Thoracic aorta (tissue), 2 donors: ENCODE results near the gene HELZ. TPM values are rescaled to one million over a fixed set of nuclear protein-coding genes. Genes with fewer than 3 reads are reported as not detected.

Experiments used
- ATAC-seq: fragments of 150-250 bp; one replicate; pipeline ENCODE4 v1.8.0; 2017; ENCODE audit warnings: low read depth; ENCODE audit not compliant: insufficient number of reproducible peaks, low FRiP score
- DNase-seq: peaks from one replicate; pipeline ENCODE4 v3.0.0-alpha.2; 2020; ENCODE audit warnings: low spot score
- H3K27ac ChIP-seq, 2 donors: fragments of 200-600 bp; sonication (generic); 1 replicate in 1 of 2; 2 replicates in 1 of 2; pipeline ENCODE4 v1.5.1; 2016; ENCODE audit warnings: mild to moderate bottlenecking in 2 of 2, moderate library complexity in 2 of 2
- H3K27me3 ChIP-seq: fragments of 200-600 bp; sonication (generic); replicated peaks from 2 replicates; pipeline ENCODE4 v1.6.0; 2016; ENCODE audit warnings: mild to moderate bottlenecking; ENCODE audit not compliant: insufficient read depth
- H3K36me3 ChIP-seq: fragments of 200-600 bp; sonication (generic); one replicate; pipeline ENCODE4 v1.5.1; 2016
- H3K4me1 ChIP-seq, 2 donors: fragments of 200-600 bp; sonication (generic); 1 replicate in 1 of 2; 2 replicates in 1 of 2; pipeline versions ENCODE4 v1.5.1 to v1.6.0; 2016; ENCODE audit warnings: low read depth in 2 of 2, mild to moderate bottlenecking in 1 of 2; ENCODE audit not compliant: control insufficient read depth in 1 of 2
- H3K4me3 ChIP-seq: fragments of 200-600 bp; sonication (generic); 2 replicates; pipeline ENCODE4 v1.5.1; 2016; ENCODE audit warnings: mild to moderate bottlenecking
- H3K9me3 ChIP-seq: fragments of 200-600 bp; sonication (generic); 2 replicates; pipeline ENCODE4 v1.5.1; 2016
- total RNA-seq, 2 donors: library from RNA; depleted of rRNA; stranded (reverse); fragments of >200 nt; gene quantifications; one replicate each; pipeline versions ENCODE4 v1.1.0 to v1.2.3, GENCODE V29; 2016
- TF ChIP-seq, protein P1 (sequence below): fragments of 200-600 bp; sonication (generic); IDR thresholded peaks from one replicate; pipeline ENCODE4 v1.5.1; 2019; ENCODE audit warnings: antibody characterized with exemption

The HELZ gene
- total RNA-seq, 2 donors from 2014 or later: 47.8 to 58.4 TPM

DNA sequence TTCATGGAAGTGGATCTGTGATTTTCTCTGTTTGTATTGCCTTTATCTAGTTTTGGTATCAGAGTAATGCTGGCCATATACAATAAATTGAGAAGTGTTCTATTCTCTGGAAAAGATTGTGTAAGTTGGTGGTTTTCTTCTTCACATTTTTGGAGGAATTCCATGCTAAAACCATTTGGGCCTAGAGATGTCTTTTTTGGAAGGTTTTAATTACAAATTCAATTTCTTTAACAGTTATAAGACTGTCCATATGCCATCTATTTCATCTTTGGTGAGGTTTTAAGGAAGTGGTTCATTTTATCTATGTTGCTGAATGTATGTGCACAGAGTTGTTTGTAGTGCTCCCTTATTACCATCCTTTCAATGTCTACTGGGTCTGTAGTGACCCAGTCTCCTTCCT, 154.7 kb downstream of the HELZ start:
- Histone ChIP-seq H3K4me3 (no peak overlapping the region), H3K4me1 (peaks cover 0 to 2% of the 10 kb centered on the region in 2 donors), H3K27ac (no peak overlapping the region), H3K27me3 (no peaks in the 10 kb centered on the region), H3K9me3 (no peaks in the 10 kb centered on the region), H3K36me3 (no peaks in the 10 kb centered on the region)
- no peak for DNase-seq
- TF ChIP-seq, protein P1, sequence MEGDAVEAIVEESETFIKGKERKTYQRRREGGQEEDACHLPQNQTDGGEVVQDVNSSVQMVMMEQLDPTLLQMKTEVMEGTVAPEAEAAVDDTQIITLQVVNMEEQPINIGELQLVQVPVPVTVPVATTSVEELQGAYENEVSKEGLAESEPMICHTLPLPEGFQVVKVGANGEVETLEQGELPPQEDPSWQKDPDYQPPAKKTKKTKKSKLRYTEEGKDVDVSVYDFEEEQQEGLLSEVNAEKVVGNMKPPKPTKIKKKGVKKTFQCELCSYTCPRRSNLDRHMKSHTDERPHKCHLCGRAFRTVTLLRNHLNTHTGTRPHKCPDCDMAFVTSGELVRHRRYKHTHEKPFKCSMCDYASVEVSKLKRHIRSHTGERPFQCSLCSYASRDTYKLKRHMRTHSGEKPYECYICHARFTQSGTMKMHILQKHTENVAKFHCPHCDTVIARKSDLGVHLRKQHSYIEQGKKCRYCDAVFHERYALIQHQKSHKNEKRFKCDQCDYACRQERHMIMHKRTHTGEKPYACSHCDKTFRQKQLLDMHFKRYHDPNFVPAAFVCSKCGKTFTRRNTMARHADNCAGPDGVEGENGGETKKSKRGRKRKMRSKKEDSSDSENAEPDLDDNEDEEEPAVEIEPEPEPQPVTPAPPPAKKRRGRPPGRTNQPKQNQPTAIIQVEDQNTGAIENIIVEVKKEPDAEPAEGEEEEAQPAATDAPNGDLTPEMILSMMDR: no peak
- no peak for ATAC-seq

- no peak overlapping the region for H3K4me3 ChIP-seq
- TF ChIP-seq, protein P1: no peak
- H3K4me1 ChIP-seq: no peaks in the 10 kb centered on the region
- ATAC-seq (no peak), DNase-seq (no peak)
- H3K27me3 ChIP-seq: no peaks in the 10 kb centered on the region
- no peaks in the 10 kb centered on the region for H3K9me3 ChIP-seq
- H3K27ac ChIP-seq: no peak overlapping the region
- no peaks in the 10 kb centered on the region for H3K36me3 ChIP-seq
Measured at GRCh38 chr17:67088639-67089038, 156.4 kb downstream of the HELZ start.

DNA sequence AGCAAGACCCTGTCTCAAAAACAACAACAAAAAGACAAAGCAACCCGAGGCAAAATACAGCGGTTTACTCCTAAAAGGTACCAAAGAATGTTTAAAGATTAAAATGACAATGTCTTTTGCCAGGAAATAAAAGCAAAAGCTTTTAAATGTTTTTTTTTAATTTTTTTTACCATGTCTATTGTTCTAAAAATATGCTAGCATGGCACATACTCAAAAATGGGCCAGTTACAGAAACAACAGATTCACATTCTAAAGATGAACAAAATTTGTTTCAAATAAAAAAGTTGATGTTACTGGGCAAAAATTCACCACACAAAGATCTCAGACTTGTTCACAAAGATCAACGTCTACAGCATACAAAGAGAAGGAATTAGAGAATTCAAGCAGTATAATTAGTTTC, 159.6 kb downstream of the HELZ start:
- Histone ChIP-seq H3K36me3 (no peaks in the 10 kb centered on the region), H3K4me3 (no peak overlapping the region), H3K27me3 (no peaks in the 10 kb centered on the region), H3K9me3 (no peaks in the 10 kb centered on the region), H3K4me1 (no peaks in the 10 kb centered on the region), H3K27ac (no peak overlapping the region)
- TF ChIP-seq, protein P1: no peak
- DNase-seq: no peak
- no peak for ATAC-seq

DNA sequence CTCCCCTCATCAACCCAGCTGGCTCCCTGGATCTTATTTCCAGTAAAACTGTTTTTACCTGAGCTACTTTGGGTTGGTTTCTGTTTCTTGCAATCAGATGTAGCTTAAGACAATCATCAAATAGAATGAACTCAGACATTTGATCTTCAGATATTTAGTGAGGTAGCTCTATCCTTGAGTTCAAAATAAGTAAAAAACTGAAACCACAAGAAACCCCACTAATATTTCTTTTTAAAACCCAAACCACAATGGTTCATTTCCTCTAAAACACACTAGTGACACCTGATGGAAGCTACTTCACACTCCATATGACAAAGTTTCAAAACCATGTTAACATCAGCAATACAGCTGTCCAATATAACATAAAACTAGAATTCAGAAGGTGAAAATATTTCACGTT, 162.9 kb downstream of the HELZ start:
- no peak for DNase-seq

DNA sequence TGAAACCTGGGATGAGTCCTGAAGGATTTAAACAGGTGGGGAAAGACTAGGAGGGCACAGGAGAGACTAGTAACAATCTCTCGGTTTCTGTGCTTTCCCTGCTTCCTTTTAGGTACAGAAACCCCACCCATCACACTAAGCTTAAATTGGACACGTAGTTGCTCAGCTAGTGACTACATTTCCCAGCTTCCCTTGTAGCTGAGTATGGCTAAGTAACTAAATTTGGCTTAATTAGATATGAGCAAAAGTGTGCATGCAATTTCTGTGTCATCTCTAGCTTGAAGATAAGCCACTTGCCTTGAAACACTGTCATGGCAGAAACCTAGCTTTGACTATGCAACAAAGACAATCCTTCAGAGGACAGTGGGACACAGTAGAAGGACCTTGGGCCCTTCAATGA, 164.2 kb downstream of the HELZ start:
- Histone ChIP-seq H3K27ac (no peak overlapping the region), H3K4me1 (no peaks in the 10 kb centered on the region), H3K4me3 (no peak overlapping the region), H3K36me3 (peaks cover 3% of the 10 kb centered on the region), H3K27me3 (no peaks in the 10 kb centered on the region), H3K9me3 (no peaks in the 10 kb centered on the region)
- TF ChIP-seq, protein P1: no peak
- DNase-seq (no peak), ATAC-seq (no peak)

More for the DNA sequence above, 162.9 kb downstream of the HELZ start:
- no peak overlapping the region for H3K4me3 ChIP-seq
- H3K9me3 ChIP-seq: no peaks in the 10 kb centered on the region
- no peak overlapping the region for H3K27ac ChIP-seq
- peaks cover 3% of the 10 kb centered on the region for H3K36me3 ChIP-seq
- no peaks in the 10 kb centered on the region for H3K4me1 ChIP-seq
- no peak for ATAC-seq
- TF ChIP-seq, protein P1: no peak
- no peaks in the 10 kb centered on the region for H3K27me3 ChIP-seq
